Measurements from ENCODE around the gene TRAPPC2.

DNA sequence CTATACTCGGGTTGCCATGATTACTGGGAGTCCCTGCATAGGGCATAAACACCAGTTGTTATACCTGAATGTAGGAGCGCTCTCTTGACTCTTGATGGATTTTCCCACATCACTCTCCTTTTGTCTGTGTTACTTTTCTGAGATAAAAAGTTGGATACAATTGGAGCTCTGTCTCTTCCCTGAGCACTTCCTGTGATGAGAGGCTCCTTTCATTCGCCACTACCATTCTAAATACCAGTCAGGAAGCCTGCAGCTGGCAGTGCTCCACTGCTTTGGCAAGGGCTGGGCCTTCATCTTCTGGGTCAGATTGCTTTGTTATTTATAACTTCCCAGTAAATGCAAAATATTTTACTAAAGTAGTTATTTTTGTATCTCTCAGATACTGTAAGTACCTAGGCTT is 67.6 kb downstream of the TRAPPC2 start:
- TF ChIP-seq EP300 (IDR thresholded peaks at IDR 0.05), result no peak
- TF ChIP-seq, protein P1, sequence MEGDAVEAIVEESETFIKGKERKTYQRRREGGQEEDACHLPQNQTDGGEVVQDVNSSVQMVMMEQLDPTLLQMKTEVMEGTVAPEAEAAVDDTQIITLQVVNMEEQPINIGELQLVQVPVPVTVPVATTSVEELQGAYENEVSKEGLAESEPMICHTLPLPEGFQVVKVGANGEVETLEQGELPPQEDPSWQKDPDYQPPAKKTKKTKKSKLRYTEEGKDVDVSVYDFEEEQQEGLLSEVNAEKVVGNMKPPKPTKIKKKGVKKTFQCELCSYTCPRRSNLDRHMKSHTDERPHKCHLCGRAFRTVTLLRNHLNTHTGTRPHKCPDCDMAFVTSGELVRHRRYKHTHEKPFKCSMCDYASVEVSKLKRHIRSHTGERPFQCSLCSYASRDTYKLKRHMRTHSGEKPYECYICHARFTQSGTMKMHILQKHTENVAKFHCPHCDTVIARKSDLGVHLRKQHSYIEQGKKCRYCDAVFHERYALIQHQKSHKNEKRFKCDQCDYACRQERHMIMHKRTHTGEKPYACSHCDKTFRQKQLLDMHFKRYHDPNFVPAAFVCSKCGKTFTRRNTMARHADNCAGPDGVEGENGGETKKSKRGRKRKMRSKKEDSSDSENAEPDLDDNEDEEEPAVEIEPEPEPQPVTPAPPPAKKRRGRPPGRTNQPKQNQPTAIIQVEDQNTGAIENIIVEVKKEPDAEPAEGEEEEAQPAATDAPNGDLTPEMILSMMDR (IDR thresholded peaks at IDR 0.05), result no peak

Measured in esophagus muscularis mucosa (tissue), 3 donors.